ENCODE results near the gene DEPP1. TPM values are rescaled to one million over a fixed set of nuclear protein-coding genes. Genes with fewer than 3 reads are reported as not detected.

Gene DEPP1
- total and polyA plus RNA-seq, 2 of the 4 experiments (the other 2 are of a cell fraction) = 13.6 to 30.0 TPM

GRCh38 chr10:44971935-44972757, 6.5 kb downstream of the DEPP1 start (continued):
- no peak for TF ChIP-seq MAFK (IDR thresholded peaks at IDR 0.05; ENCODE audit: low read depth, low read length)

- Histone ChIP-seq H3K4ac (ENCODE audit: low read depth, low read length) (no peak overlapping the region), H4K5ac (ENCODE audit: low read depth, low read length) (no peak overlapping the region), H2AK5ac (ENCODE audit: low read depth, low read length) (no peak overlapping the region), H3K4me3 (ENCODE audit: insufficient read depth, low read depth, low read length) (no peak overlapping the region), H2BK120ac (ENCODE audit: low read depth, low read length) (no peak overlapping the region), H3K27ac (ENCODE audit: insufficient read depth, low read length) (no peak overlapping the region), H3K79me1 (ENCODE audit: low read depth in 1 of 2, low read length in 2 of 2) (peaks cover 0 to 33% of the 10 kb centered on the region in 2 experiments; a peak in 2 of 4 replicates), H2AK9ac (replicated peaks; ENCODE audit: low read depth, low read length, poor library complexity) (no peak overlapping the region), H3K56ac (ENCODE audit: extremely low read depth, insufficient read depth, low read length) (no peak overlapping the region), H3K4me2 (ENCODE audit: low read depth, low read length) (no peak overlapping the region), H3K27me3 (ENCODE audit: control insufficient read depth, insufficient read depth, low read length) (no peaks in the 10 kb centered on the region), H3K18ac (ENCODE audit: low read depth, low read length) (no peak overlapping the region), H4K91ac (ENCODE audit: insufficient read depth, low read depth, low read length) (no peak overlapping the region), H3K23ac (ENCODE audit: low read depth, low read length) (no peak overlapping the region), H3K4me1 (ENCODE audit: control insufficient read depth, insufficient read depth, low read length) (peaks cover 31% of the 10 kb centered on the region), H3K14ac (replicated peaks; ENCODE audit: low read depth, low read length) (no peak overlapping the region), H4K8ac (ENCODE audit: low read depth in 2 of 2, low read length in 2 of 2) (no peak overlapping the region), H3K9ac (ENCODE audit: low read depth, low read length) (no peak overlapping the region), H4K20me1 (ENCODE audit: insufficient read depth, low read length) (no peaks in the 10 kb centered on the region; the same call in 1 of the 2 replicates), H2BK20ac (ENCODE audit: low read depth, low read length) (no peak overlapping the region), H2BK15ac (ENCODE audit: low read depth, low read length) (no peak overlapping the region), H2BK5ac (ENCODE audit: low read depth, low read length, poor library complexity, severe bottlenecking) (no peak overlapping the region), H3K9me3 (ENCODE audit: control insufficient read depth, insufficient read depth, low read length) (no peaks in the 10 kb centered on the region), H2AFZ (replicated peaks; ENCODE audit: low read length, poor library complexity) (no peak overlapping the region), H3K36me3 (ENCODE audit: control insufficient read depth, insufficient read depth, low read length) (peaks cover 12% of the 10 kb centered on the region; the same call in 1 of the 2 replicates), H3K9me1 (ENCODE audit: insufficient read depth, low read length) (peaks cover 9% of the 10 kb centered on the region)
- ATAC-seq (ENCODE audit: low read depth) (no peak), DNase-seq (no peak)
- TF ChIP-seq CTCF (conservative IDR thresholded peaks at IDR 0.05; ENCODE audit: low read depth, low read length) (no peak), CHD1 (IDR thresholded peaks at IDR 0.05; ENCODE audit: low read depth, low read length) (no peak), MXI1 (IDR thresholded peaks at IDR 0.05; ENCODE audit: borderline replicate concordance, low read depth, low read length) (no peak)
- BruUV-seq (replicated peaks) = no TSS peak
- 91% methylated on average over 6 of the region's 11 CpGs; no CpG with 5 or more reads in 1 of the 2 experiments for WGBS, 2 experiments (ENCODE audit: extremely low coverage in 2 of 2, insufficient read length in 1 of 2)
- POLR2A ChIA-PET (ENCODE audit: unreplicated experiment) = no interaction called here
- CTCF ChIA-PET = no interaction called here
- in situ Hi-C loops (cut with MboI; ENCODE audit: low sequenced_read_pairs) = no loop called here
- intact Hi-C loops (cut with micrococcal nuclease) = no loop called here
- dilution Hi-C loops (cut with HindIII; ENCODE audit: low sequenced_read_pairs, unreplicated experiment) = no loop called here
Measured at GRCh38 chr10:44971434-44971833, 7.2 kb downstream of the DEPP1 start.

Measured in IMR-90 (cell line).